Stomach (tissue), 9 donors: ENCODE data around the gene TRPM3. TPM values are rescaled to one million over a fixed set of nuclear protein-coding genes. Genes with fewer than 3 reads are reported as not detected.

ENCODE experiments used
- DNase-seq, 2 donors: peaks; one replicate each; pipeline versions ENCODE4 v3.0.0 to v3.0.0-alpha.2; 2013 to 2019
- H3K27ac ChIP-seq, 5 donors: fragments of 200-600 bp in 4 of 5; sonication (generic) in 4 of 5; one replicate each; pipeline ENCODE4 v1.5.1; 2013 to 2019; ENCODE audit warnings: mild to moderate bottlenecking in 1 of 5, moderate library complexity in 1 of 5
- H3K27me3 ChIP-seq, 3 donors: fragments of 200-600 bp; sonication (generic); one replicate each; pipeline ENCODE4 v1.5.1; 2017 to 2019; ENCODE audit warnings: mixed run types in 1 of 3
- H3K36me3 ChIP-seq, 4 donors: fragments of 200-600 bp; sonication (generic); 1 replicate in 3 of 4; 2 replicates in 1 of 4; pipeline ENCODE4 v1.5.1; 2016 to 2019
- H3K4me1 ChIP-seq, 4 donors: fragments of 200-600 bp; sonication (generic); one replicate each; pipeline ENCODE4 v1.5.1; 2016 to 2019
- H3K4me3 ChIP-seq, 4 donors: fragments of 200-600 bp; sonication (generic) in 3 of 4; one replicate each; pipeline ENCODE4 v1.5.1; 2016 to 2019; ENCODE audit warnings: mild to moderate bottlenecking in 1 of 4
- H3K9me3 ChIP-seq, 4 donors: fragments of 200-600 bp; sonication (generic); one replicate each; pipeline ENCODE4 v1.5.1; 2016 to 2019
- CTCF ChIP-seq, 7 experiments: fragments of 450-650 bp in 4 of 7; fragments of 200-600 bp in 3 of 7; sonication (generic) in 3 of 7; IDR thresholded peaks; one replicate each; pipeline ENCODE4 v1.5.1; 2016 to 2019; ENCODE audit warnings: antibody characterized with exemption in 7 of 7, control low read depth in 2 of 7, mild to moderate bottlenecking in 1 of 7
- EP300 ChIP-seq: sonication (generic); formaldehyde crosslinking; IDR thresholded peaks from one replicate; pipeline ENCODE4 v1.6.1; 2017; ENCODE audit warnings: antibody characterized with exemption
- POLR2A ChIP-seq, 4 donors: fragments of 450-650 bp; IDR thresholded peaks; one replicate each; pipeline ENCODE4 v1.6.1; 2016; ENCODE audit warnings: antibody characterized with exemption in 4 of 4, control low read depth in 2 of 4, mild to moderate bottlenecking in 1 of 4, moderate library complexity in 1 of 4
- POLR2AphosphoS5 ChIP-seq, 3 donors: sonication (generic); formaldehyde crosslinking; IDR thresholded peaks; one replicate each; pipeline ENCODE4 v1.6.1; 2016; ENCODE audit warnings: antibody characterized with exemption in 3 of 3
- WGBS, 5 donors: extraction: QIAGEN DNeasy Blood & Tissue Kit in 3 of 5; methylation state at CpG; one replicate each; pipeline versions ENCODE4 v1.1.5 to v1.1.7; 2013 to 2018; 5-methylcytosine and 5-hydroxymethylcytosine counted together
- intact Hi-C: fragments of 100-400 bp; cut with DNase I; formaldehyde crosslinking; loops from one replicate; pipeline ENCODE4 v1.15.1; 2023; ENCODE audit warnings: low total_unique reads
- polyA plus RNA-seq, 3 donors: library from polyadenylated mRNA; stranded (reverse); fragments of 200-250 nt; gene quantifications; one replicate each; pipeline ENCODE4 v1.2.3, GENCODE V29; 2013
- total RNA-seq, 5 donors: library from RNA; depleted of rRNA; stranded (reverse); fragments of >200 nt; gene quantifications; one replicate each; pipeline versions ENCODE4 v1.1.0 to v1.2.3, GENCODE V29; 2014 to 2016
- donor health status: healthy with polysubstance abuse.
- donor health status: Bipolar disorder and iron deficiency.
- donor health status: healthy.

The TRPM3 gene
- total and polyA plus RNA-seq, 8 donors, result 0.03 to 6.2 (median 1.5) TPM

- H3K9me3 ChIP-seq, result no peaks in the 10 kb centered on the region
- no peak overlapping the region for H3K27ac ChIP-seq
- no peak overlapping the region for H3K4me3 ChIP-seq
- peak in 1 of 2 donors; percentile 15 for DNase-seq
- TF ChIP-seq POLR2AphosphoS5 (IDR thresholded peaks at IDR 0.05), result no peak
- no peak for TF ChIP-seq POLR2A (IDR thresholded peaks at IDR 0.05)
- no peak for TF ChIP-seq CTCF (IDR thresholded peaks at IDR 0.05)
- TF ChIP-seq EP300, result no peak
- intact Hi-C loops, result loop anchor here (10.0 kb wide), 1 partner anchor 81 kb away; no protein-coding TSS in a partner anchor
- no peaks in the 10 kb centered on the region for H3K36me3 ChIP-seq
- WGBS, 5 donors, result 52 to 71% (median 66%) methylated on average over 1 of the region's 1 CpG
- peaks cover 0 to 8% (median 6%) of the 10 kb centered on the region in 4 donors for H3K4me1 ChIP-seq
- no peaks in the 10 kb centered on the region for H3K27me3 ChIP-seq
These were observed 197.5 kb downstream of the TRPM3 start for GRCh38 chr9:70923961-70924360.

- H3K27me3 ChIP-seq, result no peaks in the 10 kb centered on the region
- intact Hi-C loops, result loop anchor here (10.0 kb wide), 1 partner anchor 84 kb away; no protein-coding TSS in a partner anchor
These were observed 200.3 kb downstream of the TRPM3 start for GRCh38 chr9:70921136-70921535.

GRCh38 chr9:70917277-70917676 lies 204.1 kb downstream of the TRPM3 start:
- H3K9me3 ChIP-seq, result no peaks in the 10 kb centered on the region
- no peaks in the 10 kb centered on the region for H3K36me3 ChIP-seq
- H3K4me3 ChIP-seq, result no peak overlapping the region
- DNase-seq, result no peak
- H3K4me1 ChIP-seq, result no peaks in the 10 kb centered on the region
- H3K27ac ChIP-seq, result no peak overlapping the region
- TF ChIP-seq EP300 (no peak), POLR2AphosphoS5 (IDR thresholded peaks at IDR 0.05) (no peak), POLR2A (IDR thresholded peaks at IDR 0.05) (no peak), CTCF (IDR thresholded peaks at IDR 0.05) (no peak)
- WGBS, 5 donors, result 95 to 97% (median 95%) methylated on average over 7 of the region's 7 CpGs
- no peaks in the 10 kb centered on the region for H3K27me3 ChIP-seq
- intact Hi-C loops, result no loop called here

More at GRCh38 chr9:70921136-70921535, 200.3 kb downstream of the TRPM3 start:
- Histone ChIP-seq H3K36me3 (no peaks in the 10 kb centered on the region), H3K4me1 (peaks cover 0 to 8% (median 6%) of the 10 kb centered on the region in 4 donors), H3K9me3 (no peaks in the 10 kb centered on the region), H3K27ac (no peak overlapping the region), H3K4me3 (no peak overlapping the region)
- no peak for TF ChIP-seq POLR2AphosphoS5 (IDR thresholded peaks at IDR 0.05)
- TF ChIP-seq CTCF (IDR thresholded peaks at IDR 0.05), result no peak
- TF ChIP-seq EP300, result no peak
- no peak for TF ChIP-seq POLR2A (IDR thresholded peaks at IDR 0.05)
- 79 to 88% (median 88%) methylated on average over 1 of the region's 1 CpG for WGBS, 5 donors
- DNase-seq, result no peak

- 68 to 92% (median 79%) methylated on average over 1 of the region's 1 CpG for WGBS, 5 donors
These were observed 209.6 kb downstream of the TRPM3 start for GRCh38 chr9:70911791-70912190.

More at GRCh38 chr9:70911791-70912190, 209.6 kb downstream of the TRPM3 start:
- Histone ChIP-seq H3K9me3 (no peaks in the 10 kb centered on the region), H3K4me1 (no peaks in the 10 kb centered on the region), H3K27ac (no peak overlapping the region), H3K27me3 (no peaks in the 10 kb centered on the region), H3K36me3 (no peaks in the 10 kb centered on the region), H3K4me3 (no peak overlapping the region)
- TF ChIP-seq POLR2A (IDR thresholded peaks at IDR 0.05), result no peak
- no peak for TF ChIP-seq POLR2AphosphoS5 (IDR thresholded peaks at IDR 0.05)
- TF ChIP-seq CTCF (IDR thresholded peaks at IDR 0.05), result no peak
- no peak for TF ChIP-seq EP300
- intact Hi-C loops, result no loop called here
- DNase-seq, result no peak
